Smooth muscle cell of the brain vasculature (primary cell): ENCODE data around the gene SPAG5.

Experiments
- DNase-seq: peaks from one replicate; pipeline ENCODE4 v3.0.0-alpha.2; 2012; ENCODE audit warnings: low read depth, low spot score

The SPAG5 gene

GRCh38 chr17:28547096-28547622, 51.7 kb downstream of the SPAG5 start:
- DNase-seq = no peak

GRCh38 chr17:28545787-28546415, 52.9 kb downstream of the SPAG5 start:
- DNase-seq = no peak

DNA sequence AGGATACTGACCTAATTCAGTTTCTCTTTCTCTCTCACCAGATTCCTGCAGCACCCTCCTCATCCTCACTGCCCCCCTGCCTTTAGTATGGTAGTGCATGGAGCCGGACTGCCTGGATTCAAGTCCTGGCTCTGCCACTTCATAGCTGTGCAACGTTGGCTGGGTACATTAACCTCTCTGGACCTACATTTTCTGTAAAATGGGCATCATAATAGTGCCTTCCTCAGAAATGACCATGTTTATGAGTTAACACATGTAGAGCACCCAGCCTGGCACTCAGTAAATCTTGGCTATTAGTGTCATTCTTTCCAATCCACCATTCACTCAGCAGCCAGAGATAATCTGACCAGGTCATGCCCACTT, 53.7 kb downstream of the SPAG5 start:
- no peak for DNase-seq

DNA sequence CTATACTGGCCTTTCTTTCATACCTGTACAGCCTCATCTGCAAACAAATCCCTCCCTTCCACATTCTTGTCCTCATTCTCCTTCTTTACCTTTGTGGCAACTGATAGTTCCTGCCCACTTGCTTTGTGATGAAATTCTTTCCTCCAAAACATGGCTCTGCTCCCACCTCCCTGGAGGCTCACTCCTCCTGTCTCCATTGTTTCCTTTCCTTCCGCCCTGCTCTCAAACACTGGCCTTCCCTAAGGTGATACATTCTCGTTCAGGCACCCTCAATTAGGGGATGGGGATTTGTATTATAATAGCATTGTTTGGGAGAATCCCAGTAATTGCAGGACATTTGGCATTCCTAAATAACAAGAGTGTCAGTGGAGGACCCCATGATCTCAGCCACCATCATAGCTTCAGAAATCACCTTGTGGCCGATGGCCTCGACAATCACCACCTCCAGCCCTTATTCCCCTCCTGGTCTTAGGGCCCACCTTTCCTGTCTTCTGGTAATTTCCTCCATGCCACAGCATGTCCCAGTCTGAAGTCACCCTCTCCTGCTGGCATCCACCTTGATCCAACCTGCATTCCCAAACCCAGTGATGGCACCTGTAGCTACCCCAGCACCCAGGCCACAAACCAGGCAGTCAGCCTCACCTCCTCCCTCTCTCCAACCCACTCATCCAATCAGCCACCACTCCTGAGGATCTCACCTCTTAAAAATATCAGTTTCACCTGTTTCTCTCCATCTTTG, 54.3 kb downstream of the SPAG5 start:
- no peak for DNase-seq

DNA sequence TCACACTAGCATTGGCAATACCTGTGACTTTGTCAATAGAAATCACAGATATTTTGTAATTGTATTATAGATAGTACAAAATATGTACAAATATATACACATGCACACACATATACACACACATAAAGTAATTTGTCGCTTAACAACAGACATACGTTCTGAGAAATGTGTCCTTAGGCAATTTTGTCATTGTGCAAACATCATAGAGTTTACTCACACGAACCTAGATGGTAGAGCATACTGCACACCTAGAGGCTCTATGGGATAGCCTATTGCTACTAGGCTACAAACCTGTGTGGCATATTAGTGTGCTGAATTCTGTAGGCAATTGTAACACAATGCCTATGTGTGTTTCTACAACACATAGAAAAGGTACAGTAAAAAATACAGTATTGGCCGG, 57.4 kb downstream of the SPAG5 start:
- DNase-seq = no peak

DNA sequence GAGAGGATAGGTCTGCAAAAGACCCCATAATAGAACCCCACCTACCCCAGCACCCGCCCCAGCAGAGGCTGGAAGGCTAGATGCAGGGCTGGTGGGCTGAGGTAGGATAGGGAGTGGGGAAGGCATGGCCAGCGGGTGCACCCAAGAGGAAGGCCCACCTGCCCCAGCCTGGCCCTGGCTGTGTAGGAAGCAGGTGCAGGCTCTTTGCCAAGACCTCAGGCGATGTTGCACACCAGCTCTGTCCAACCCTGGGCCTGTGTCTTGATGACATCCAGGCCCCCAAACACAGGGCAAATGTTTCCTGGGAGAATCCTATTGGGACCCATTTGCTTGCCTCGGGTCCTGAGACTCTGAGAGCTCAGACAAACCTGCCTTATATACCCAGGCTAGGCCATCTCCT, 58.6 kb downstream of the SPAG5 start:
- DNase-seq = no peak

- no peak for DNase-seq
These were observed 60.4 kb downstream of the SPAG5 start for GRCh38 chr17:28538296-28538895.

DNA sequence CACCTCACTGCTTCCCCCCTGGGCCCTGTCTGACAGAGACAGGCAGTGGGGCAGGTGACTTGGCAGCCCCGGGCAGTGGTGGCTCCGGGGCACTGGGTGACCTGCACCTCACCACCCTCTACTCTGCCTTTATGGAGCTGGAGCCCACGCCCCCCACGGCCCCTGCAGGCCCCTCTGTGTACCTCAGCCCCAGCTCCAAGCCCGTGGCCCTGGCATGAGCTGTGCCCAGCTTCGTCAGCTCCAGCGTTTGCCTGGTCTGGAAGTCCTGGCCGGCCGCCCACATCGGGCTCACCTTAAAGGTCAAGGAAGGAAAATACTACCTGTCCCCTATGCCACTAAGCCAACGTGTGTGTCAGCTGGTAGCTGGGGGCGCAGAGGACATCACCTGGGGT, 61.6 kb downstream of the SPAG5 start:
- no peak for DNase-seq

DNA sequence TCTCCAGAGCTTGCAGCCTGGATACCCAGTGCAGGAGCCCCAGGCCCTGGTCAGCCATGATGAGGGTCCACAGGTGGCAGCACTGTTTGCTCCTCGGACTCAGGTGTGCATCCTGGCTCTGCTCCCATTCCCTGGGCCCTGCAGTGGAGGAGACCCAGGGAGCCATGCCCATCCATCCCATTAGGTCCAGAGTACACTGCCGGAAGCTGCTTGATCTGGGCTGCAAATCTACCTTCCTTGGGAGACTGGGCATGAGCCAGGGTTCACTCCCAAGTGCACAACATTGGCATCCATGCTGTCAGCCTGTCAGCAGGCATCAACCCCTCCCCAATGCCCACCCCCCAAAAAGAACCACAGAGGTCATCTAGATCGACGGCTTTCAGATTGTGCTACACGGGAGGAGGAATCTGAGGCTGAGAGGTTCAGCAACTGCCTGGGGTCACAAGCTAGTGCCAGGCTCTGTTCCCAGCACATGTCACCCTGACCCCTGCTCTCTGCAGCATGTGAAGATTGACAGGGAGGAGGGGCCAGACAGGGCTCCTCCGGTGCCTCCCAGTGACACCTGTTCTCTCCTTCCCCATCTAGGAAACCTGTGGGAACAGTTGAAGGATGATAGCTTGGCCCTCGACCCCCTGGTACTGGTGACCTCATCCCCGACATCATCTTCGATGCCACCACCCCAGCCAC, 62.1 kb downstream of the SPAG5 start:
- DNase-seq = no peak

- no peak for DNase-seq
These were observed 64.0 kb downstream of the SPAG5 start for GRCh38 chr17:28534740-28535375.

GRCh38 chr17:28533091-28533807, 65.6 kb downstream of the SPAG5 start:
- no peak for DNase-seq

DNA sequence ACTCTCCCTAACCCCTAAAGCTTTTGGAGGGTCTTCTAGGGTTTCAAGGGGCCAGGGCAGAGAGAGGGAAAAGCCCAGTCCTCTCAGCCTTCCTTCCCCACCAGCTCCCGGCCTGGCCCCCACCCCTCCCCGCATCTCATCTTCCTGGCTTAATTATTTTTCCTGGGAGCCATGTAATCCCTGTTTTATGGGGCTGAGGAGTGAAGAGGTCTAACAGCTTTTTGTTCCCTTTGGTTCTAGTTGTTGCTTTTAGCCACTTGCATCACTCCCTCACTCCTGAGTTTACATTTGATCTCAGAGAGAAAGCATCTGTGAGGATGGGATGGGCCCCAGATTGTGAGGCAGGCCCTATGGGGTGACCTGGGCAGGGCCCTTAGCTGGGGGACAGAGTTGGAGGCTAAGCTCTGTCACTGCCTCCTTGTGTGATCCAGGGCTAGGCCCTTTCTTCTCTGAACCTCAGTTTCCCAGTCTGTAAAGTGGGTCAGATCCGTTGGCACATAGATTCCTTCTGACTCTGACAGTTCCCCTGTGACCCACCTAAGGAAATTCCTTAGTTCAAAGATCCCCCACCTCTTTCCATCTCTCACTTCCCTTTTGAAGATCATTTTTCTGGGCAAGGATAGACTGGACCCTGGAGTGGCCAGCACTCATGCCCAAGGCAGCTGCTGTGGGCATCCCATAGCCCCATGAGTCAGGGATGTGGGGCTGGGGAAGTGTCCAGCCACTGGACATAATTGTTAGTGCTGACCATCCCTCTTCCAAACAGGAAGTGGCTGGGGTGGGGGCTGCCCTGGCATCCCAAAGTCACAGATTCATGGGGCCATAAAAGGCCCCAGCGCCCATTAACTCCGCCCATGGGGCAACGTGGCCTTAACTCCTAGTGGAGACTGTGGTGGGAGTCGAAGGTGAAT, 66.5 kb downstream of the SPAG5 start:
- DNase-seq = no peak

- DNase-seq = no peak
These were observed 67.9 kb downstream of the SPAG5 start for GRCh38 chr17:28530926-28531325.

GRCh38 chr17:28530250-28530649, 68.6 kb downstream of the SPAG5 start:
- no peak for DNase-seq

GRCh38 chr17:28529013-28529400, 69.8 kb downstream of the SPAG5 start:
- no peak for DNase-seq

DNA sequence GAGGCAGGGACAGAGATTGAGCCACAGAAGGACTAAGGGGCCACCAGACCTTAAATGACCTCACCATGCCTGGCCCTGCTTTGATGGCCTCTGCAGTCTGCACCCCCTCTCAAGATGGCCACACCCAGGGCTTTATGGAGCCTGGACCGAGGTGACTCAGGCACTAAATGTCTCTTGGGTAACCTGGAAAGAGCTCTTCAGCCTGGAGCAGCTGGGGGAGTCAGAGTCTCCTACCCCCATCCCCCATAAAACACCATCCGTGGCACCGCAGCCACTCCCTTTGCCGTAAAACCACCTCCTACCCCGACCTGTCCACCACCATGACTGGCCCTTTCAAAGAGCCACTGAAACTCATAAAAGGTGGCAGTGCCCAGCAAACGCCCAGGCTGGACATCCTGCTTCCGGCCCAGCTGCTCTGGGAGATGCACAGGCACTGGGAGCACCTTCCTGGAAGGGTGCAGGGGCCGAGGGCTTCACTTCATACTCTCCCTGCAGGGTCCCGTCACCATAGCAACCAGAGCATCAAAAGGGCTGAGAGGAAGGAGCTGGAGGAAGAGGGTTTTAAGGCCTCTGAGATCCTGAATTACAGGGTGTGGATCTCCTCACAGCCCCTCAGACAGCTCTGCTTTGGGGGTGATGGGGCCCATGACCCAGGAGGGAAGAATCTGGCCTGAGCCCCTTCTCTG, 70.4 kb downstream of the SPAG5 start:
- DNase-seq = no peak

DNA sequence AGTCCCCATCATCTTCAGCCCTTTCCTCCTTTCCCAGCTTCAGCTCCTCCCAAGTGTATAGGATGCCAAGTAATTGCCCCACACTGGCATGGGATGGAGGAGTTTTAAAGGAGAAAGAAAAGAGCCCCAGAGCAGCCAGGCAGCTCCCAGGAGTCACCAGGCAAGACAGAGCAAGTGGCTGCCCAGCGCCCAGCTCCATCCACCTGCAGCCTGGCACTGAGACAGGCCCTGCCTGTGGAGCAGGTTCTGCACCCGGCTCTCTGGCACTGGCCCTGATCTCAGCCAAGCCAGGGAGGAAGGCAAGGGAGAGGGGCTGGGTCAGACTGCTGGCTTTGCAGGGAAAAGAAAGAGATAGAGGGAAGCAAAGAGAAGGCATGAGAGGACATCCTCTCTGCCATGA, 71.0 kb downstream of the SPAG5 start:
- no peak for DNase-seq
